HG03558 (cell line): Measurements from ENCODE around the gene ERV3-1.
"Not testable (repeated sequence)": the region's sequence is repeated elsewhere in the genome, so short reads cannot be mapped to it uniquely, and the experiment has no call there.

ENCODE experiments used
- ATAC-seq: cut with Tn5 transposase; IDR thresholded peaks from one replicate; pipeline ENCODE4 v1.9.1; 2021; ENCODE audit warnings: moderate number of reproducible peaks; ENCODE audit not compliant: unreplicated experiment; ENCODE audit errors: extremely low read depth

Gene ERV3-1

GRCh38 chr7:65006094-65006992 lies at the start of gene ERV3-1:
Gene ERV3-1, minus strand, starts transcription at chr7:65006687. Its CDS starts 13,661 bp downstream, at chr7:64993026.
- ATAC-seq = peak; percentile 100

GRCh38 chr7:65055786-65056185 lies 49.3 kb upstream of the ERV3-1 start:
- ATAC-seq = not testable (repeated sequence)

DNA sequence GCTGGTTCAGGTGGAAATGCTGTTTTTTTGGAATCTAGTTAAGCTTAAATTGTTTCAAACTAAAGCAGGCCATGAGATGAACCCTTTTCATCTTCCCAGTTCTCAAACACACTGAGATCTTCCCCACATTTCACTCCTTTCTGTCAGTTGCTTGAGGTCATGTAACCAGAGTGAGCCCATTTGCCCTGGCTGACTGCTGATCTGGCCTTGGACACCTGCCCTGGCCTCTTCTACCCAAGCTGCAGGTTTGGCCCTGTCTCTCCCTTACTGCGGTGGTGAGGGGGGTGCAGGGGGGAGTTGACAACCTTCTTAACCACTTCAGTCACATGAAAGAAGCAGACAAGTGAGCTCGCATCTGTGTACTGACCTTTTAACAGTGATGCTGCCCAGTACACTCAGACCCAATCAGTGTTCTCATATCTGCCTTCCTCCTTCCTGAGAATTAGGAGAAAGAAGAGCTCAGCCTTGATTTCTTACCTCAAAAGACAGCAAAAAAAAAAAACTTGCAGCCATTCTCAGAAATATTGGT lies 48.0 kb upstream of the ERV3-1 start:
- ATAC-seq = not testable (repeated sequence)

- ATAC-seq = not testable (repeated sequence)
Observed at GRCh38 chr7:65051654-65052053, 45.2 kb upstream of the ERV3-1 start.

GRCh38 chr7:65051139-65051538 lies 44.7 kb upstream of the ERV3-1 start:
- not testable (repeated sequence) for ATAC-seq

DNA sequence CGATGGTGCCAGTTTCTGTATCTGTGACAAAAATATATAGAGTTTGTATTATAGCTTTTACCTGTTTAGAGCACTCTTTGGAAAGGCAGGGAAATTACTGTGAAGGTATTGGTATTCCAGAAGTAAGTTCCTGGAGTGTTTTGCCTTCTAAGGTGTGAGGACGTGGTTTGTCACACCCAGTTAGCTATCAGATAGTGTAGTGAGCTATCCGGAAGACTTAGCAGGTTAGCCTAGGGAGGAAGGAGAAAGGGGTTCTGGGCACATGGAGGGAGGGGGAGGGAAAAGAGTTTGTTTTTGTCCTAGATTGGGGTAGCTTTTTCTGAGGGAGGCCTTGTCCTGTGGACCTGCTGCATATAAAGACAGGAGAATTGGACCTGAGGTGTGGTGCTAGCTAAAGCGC lies 39.8 kb upstream of the ERV3-1 start:
- not testable (repeated sequence) for ATAC-seq

DNA sequence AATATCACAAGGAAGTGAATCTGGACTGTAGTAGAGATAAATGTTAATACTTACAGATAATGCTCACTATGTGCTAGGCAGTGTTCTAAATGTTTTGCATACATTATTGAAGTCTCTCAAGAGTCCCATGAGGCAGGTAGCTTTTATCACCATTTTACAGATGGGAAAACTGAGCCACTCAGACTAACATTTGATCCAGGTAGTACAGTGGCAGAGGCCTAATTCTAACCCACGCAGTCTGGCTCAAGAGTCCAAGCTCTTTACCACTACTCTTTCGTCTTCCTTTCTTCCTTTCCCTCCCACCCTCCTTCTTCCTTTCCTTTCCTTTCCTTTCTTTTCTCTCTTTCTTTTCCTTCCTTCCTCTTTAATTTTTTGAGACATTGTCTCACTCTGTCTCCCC lies 39.1 kb upstream of the ERV3-1 start:
- not testable (repeated sequence) for ATAC-seq

DNA sequence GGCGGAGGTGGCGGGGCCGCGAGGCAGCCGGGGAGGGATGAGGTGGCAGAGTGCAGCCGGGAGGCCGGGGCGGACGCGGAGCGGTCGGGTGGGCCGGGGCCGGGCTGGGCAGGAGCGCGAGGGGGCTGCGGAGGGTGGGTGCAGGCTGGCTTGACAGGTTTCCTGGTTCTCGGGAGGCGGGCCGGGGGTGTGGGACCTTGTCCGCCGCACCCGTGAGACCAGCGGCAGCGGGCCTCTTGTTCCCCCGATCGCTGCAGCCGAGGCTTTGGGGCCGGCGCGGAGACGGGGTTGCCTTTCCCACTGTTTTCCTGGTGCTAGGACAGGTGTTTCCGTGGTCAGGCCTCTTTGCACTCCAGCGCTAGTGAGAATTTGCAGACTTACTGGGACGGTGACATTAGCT lies 32.3 kb upstream of the ERV3-1 start:
- ATAC-seq = not testable (repeated sequence)

DNA sequence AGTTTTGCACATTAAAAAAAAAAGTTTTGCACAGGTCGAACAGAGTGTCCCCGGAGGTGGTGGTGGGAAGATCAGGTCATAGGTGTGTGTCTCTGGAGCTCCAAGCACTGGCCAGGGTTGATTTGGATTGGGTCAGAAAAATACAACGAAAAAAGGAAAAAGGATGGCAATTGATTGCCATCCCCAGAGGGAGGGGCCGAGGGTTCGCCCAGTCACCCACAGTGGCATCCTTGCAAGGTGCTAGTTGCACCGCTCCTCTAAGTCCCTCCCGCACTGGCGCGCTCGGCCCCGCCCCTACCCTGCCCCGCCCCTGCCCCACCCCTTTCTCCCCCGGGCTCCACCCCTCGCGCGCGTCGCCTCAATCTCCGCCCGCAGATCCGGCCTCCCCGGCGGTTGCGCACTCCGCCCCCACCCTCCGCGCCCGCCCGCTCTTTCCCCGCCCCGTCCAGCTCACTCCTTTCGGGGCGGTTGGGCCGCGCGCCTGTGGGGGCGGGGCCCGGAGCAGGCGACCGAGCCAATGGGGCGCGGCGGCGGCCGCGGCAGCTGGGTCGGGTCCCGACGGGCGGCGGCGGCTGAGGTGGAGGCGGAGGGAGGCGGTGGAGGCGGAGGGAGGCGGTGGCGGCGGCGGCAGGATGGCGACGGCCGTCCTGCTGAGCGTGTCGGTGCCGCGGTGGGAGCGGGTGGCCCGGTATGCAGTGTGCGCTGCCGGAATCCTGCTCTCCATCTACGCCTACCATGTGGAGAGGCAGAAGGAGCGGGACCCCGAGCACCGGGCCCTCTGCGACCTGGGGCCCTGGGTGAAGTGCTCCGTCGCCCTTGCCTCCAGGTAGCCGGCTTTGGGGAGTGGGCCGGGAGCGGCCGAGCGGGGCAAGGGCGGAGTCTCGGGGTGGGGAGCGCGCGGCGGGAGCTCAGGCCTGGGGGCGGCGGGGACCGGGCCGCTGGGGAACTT lies 31.5 kb upstream of the ERV3-1 start:
- peak; percentile 58 for ATAC-seq

GRCh38 chr7:65036526-65036925 lies 30.0 kb upstream of the ERV3-1 start:
- ATAC-seq = not testable (repeated sequence)

DNA sequence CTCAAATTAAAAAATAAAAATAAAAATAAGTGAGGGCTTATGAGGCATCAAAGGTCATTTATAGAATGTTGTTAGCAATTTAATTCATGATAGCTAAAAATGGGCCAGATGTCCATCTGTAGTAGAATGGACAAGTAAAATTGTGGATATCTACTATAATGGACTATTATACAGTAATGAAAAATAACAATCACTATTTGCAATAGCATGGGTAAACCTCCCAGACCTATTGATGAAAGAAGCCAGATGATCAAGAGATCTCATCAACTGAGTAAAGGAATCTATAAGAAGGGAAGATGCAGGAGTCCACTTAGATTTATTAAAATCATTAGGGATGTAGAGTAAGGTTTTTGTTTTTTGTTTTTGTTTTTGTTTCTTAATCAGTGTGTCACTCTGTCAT lies 29.0 kb upstream of the ERV3-1 start:
- ATAC-seq = not testable (repeated sequence)

GRCh38 chr7:65034120-65034782 lies 27.8 kb upstream of the ERV3-1 start:
- not testable (repeated sequence) for ATAC-seq

- not testable (repeated sequence) for ATAC-seq
Observed at GRCh38 chr7:65033391-65033790, 26.9 kb upstream of the ERV3-1 start.

DNA sequence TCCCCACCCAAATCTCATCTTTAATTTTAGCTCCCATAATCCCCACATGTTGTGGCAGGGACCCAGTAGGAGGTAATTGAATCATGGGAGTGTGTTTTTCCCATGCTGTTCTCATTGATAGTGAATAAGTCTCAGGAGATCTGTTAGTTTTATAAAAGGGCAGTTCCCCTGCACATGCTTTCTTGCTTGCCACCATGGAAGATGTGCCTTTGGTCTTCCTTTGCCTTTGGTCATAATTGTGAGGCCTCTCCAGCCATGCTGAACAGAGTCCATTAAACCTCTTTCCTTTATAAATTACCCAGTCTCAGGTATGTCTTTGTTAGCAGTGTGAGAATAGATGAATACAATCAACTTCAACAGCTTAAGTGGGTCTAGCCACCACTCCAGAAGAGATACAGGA lies 18.5 kb upstream of the ERV3-1 start:
- ATAC-seq = not testable (repeated sequence)

DNA sequence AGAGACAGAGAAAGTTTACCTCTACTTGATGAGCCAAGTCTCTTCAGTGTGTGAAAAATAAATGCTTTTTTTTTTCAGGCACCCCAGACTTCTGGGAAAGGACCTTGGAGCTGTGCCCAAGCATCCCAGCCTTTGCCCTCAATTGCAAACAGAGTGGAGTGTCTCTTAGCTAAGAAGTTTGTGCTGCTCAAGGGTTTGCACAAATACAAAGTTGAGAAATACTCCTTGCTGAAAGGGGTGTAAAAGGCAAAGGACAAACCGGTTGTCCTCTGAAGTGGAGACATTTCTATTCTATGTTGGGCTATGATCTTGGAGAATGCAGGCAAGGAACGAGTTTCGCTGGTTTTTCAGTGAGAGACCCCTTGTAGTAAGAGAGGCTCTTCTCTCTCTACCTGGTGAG lies 14.5 kb upstream of the ERV3-1 start:
- ATAC-seq = not testable (repeated sequence)

DNA sequence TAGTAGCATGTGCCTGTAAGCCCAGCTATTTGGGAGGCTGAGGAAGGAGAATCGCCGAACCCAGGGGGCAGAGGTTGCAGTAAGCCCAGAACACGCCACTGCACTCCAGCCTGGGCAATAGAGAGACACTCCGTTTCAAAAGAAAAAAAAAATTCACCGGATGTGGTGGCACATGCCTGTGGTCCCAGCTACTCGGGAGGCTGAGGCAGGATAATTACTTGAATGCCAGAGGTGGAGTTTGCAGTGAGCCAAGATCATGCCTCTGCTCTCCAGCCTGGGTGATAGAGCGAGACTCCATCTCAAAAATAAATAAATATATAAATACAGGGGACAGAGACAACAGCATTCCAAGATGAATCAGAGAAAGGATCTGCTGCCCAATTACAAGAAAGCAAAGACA lies 3.4 kb upstream of the ERV3-1 start:
- not testable (repeated sequence) for ATAC-seq

GRCh38 chr7:65009394-65009793 lies 2.9 kb upstream of the ERV3-1 start:
- not testable (repeated sequence) for ATAC-seq

DNA sequence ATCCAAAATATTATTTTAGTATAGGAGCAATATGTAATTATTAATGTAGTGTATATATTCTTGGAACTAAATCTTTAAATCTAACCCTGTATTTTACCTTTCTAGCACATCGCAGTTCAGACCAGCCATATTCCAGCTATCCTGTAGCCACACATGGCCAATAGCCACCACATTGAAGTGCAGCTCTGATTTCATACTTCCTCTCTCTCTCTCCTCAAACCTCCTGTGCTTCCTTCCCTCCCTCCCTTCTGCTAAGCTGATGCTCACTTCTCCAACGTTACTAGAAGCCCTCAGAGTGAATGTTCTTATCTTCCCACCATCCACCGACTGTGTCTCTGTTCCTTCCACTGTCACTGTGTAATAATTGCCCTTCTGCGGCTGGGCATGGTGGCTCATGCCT lies 549 bp upstream of the ERV3-1 start:
- ATAC-seq = not testable (repeated sequence)

DNA sequence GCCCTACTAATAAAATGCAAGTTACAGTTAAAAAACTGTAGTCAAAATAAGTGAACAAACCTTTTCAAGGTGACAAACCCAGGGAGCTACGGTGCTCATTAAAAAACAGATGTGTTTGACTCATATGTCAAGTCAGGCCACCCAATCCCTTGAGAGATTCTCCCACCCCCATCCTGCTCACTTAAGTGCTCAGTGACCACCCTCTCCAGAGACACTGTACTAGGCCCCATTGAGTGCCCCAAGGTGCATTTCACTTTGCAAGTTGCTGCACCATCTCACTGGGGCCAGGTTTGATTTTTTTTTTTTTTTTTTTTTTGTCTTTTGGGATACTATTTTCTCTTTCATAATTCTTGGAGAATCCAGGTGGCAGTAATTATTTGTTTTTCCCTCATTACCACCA lies 1.9 kb downstream of the ERV3-1 start:
- no peak for ATAC-seq
